ENCODE measurements around the gene HNF1B.
A peak's percentile ranks its signal among the peaks of the same experiment; 100 is the strongest.

The HNF1B gene

DNA sequence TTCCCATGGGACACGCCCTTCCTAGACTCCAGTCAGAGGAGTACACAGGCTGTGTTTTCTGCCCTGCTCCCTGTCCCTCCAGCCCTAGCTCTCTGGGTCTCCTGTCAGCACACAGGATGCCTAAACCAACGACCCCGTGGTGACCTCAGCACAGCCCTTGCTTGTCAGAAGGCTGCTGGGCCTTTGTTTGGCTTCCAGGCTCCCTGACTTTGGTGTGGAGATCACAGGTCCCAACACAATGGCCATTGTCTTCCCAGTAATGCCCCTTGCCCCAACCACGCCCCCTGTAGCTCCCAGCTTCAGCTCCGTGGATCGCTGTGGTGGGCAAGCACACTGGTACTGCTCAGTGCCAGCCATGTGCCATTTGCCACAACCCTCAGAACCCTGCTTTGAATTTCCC, 15.0 kb downstream of the HNF1B start:
- ChIA-PET POLR2A (no interaction called here), CTCF (no interaction called here)
- TF ChIP-seq SUZ12 (IDR thresholded peaks at IDR 0.05) (no peak), FOXA1 (IDR thresholded peaks at IDR 0.05) (no peak), TARDBP (IDR thresholded peaks at IDR 0.05) (no peak), L3MBTL2 (conservative IDR thresholded peaks at IDR 0.05) (no peak), ARNT (IDR thresholded peaks at IDR 0.05) (no peak), NFRKB (IDR thresholded peaks at IDR 0.05) (no peak), LEF1 (IDR thresholded peaks at IDR 0.05; ENCODE audit: borderline replicate concordance) (no peak), ZNF384 (IDR thresholded peaks at IDR 0.05) (no peak), HDGF (IDR thresholded peaks at IDR 0.05; ENCODE audit: borderline replicate concordance) (no peak), FOXK2 (IDR thresholded peaks at IDR 0.05) (no peak), CTBP1 (IDR thresholded peaks at IDR 0.05; ENCODE audit: borderline replicate concordance) (no peak), FOXM1 (IDR thresholded peaks at IDR 0.05; ENCODE audit: borderline replicate concordance) (no peak), SP1 (IDR thresholded peaks at IDR 0.05) (no peak), BHLHE40 (IDR thresholded peaks at IDR 0.05; ENCODE audit: borderline replicate concordance) (no peak), ELF4 (IDR thresholded peaks at IDR 0.05) (no peak)
- TF ChIP-seq, protein P1, sequence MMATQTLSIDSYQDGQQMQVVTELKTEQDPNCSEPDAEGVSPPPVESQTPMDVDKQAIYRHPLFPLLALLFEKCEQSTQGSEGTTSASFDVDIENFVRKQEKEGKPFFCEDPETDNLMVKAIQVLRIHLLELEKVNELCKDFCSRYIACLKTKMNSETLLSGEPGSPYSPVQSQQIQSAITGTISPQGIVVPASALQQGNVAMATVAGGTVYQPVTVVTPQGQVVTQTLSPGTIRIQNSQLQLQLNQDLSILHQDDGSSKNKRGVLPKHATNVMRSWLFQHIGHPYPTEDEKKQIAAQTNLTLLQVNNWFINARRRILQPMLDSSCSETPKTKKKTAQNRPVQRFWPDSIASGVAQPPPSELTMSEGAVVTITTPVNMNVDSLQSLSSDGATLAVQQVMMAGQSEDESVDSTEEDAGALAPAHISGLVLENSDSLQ (IDR thresholded peaks at IDR 0.05), result no peak
- no peak for DNase-seq (ENCODE audit: extremely low spot score)

DNA sequence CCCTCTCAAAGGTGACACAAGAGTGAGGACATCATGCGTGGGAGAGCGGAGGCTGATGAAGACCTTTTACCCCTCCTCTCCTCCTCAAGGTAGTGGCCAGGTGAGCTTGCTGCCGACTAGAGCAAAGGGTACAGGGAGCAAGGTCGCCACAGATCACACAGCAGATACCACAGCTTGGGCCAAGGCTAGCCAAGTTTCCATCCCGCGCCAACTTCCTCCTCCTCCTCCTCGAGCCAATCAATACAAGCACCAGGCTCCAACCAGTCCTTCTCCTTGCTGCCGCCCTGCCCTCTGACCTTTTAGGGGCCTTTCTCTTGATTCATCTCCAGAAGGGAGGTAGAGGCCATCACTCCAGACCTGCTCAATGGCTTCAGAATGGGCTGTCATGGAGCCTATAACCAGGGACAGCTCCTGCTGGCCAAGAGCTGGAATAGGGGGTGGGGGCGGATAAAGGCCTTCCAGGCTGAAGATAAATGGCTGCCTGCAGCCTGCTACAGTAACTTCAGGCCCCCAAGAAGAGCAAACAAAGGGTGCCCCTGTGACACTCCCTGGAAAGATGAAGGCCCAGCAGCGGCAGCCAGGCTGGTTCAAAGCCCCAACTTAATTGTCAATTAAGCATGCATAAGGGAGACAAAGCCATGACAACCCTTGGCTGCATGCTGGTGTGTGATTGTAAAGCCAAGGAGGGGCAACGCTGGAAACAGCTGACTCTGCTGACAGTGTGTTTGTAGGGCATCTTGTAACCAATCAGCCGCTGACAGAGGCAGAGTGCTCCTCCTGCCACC, 17.8 kb downstream of the HNF1B start:
- TF ChIP-seq ELF4 (IDR thresholded peaks at IDR 0.05) (no peak), HDGF (IDR thresholded peaks at IDR 0.05; ENCODE audit: borderline replicate concordance) (no peak), SUZ12 (IDR thresholded peaks at IDR 0.05) (no peak), LEF1 (IDR thresholded peaks at IDR 0.05; ENCODE audit: borderline replicate concordance) (no peak), NFRKB (IDR thresholded peaks at IDR 0.05) (no peak), BHLHE40 (IDR thresholded peaks at IDR 0.05; ENCODE audit: borderline replicate concordance) (no peak)
- TF ChIP-seq, protein P1 (IDR thresholded peaks at IDR 0.05), result no peak
- DNase-seq (ENCODE audit: extremely low spot score), result no peak
- ChIA-PET POLR2A (interaction anchor here (1.2 kb wide), 1 partner anchor 83 kb away, joined by 3 read pairs; no protein-coding TSS in a partner anchor), CTCF (no interaction called here)

DNA sequence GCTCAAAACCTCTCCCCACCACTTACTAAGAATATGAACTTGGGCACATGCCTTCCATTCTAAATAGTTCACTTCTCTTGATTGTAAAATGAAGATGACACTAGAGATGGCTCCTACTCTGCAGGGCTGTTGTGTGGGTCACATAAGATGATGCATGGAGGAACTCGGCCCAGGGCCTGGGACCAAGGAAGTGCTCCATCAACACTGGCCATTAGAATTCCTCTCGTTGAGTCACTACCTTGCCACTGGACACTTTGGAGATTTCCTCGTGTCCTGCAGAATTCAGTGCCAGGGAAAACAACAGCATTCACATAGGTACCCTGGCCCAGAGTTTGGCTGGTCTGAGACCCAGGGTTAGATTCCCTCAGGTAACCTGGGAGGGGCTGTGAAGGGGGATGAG, 18.6 kb downstream of the HNF1B start:
- TF ChIP-seq ZNF384 (IDR thresholded peaks at IDR 0.05) (no peak), FOXA1 (IDR thresholded peaks at IDR 0.05) (no peak), SP1 (IDR thresholded peaks at IDR 0.05) (no peak), LEF1 (IDR thresholded peaks at IDR 0.05; ENCODE audit: borderline replicate concordance) (no peak), L3MBTL2 (conservative IDR thresholded peaks at IDR 0.05) (no peak), CTBP1 (IDR thresholded peaks at IDR 0.05; ENCODE audit: borderline replicate concordance) (no peak), TARDBP (IDR thresholded peaks at IDR 0.05) (no peak), FOXK2 (IDR thresholded peaks at IDR 0.05) (no peak), ELF4 (IDR thresholded peaks at IDR 0.05) (no peak), BHLHE40 (IDR thresholded peaks at IDR 0.05; ENCODE audit: borderline replicate concordance) (no peak), ARNT (IDR thresholded peaks at IDR 0.05) (no peak), SUZ12 (IDR thresholded peaks at IDR 0.05) (no peak), NFRKB (IDR thresholded peaks at IDR 0.05) (no peak), FOXM1 (IDR thresholded peaks at IDR 0.05; ENCODE audit: borderline replicate concordance) (no peak)
- TF ChIP-seq, protein P1 (IDR thresholded peaks at IDR 0.05), result no peak
- DNase-seq (ENCODE audit: extremely low spot score), result no peak
- POLR2A ChIA-PET, result no interaction called here
- CTCF ChIA-PET, result no interaction called here

DNA sequence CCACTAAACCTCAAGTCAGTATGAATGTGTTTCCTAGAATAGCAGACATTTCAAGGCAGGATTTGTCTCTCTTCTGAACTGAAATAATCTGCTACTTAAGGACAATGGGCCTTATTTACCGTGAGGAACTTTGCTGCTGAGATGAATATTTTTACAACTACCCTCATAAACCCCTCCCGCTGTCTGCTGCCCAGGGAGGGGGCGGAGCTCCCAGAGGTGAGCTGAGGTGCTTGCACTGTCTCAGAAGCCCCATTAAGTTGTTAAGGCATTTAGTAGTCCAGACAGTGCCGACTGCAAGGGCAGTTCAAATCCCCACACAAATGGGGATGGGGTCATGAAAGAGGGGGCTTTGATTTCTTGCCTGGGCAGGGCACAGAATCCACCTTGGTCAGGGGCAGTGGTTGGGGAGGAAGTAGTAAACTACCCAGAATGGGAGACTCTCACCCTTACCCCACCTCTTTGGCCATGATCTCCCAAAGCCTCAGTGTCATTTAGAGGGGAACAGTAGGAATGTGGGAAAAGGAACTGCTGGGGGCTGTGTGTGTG, 19.2 kb downstream of the HNF1B start:
- TF ChIP-seq ELF4 (IDR thresholded peaks at IDR 0.05) (no peak), L3MBTL2 (conservative IDR thresholded peaks at IDR 0.05) (no peak), ZNF384 (IDR thresholded peaks at IDR 0.05) (no peak), SP1 (IDR thresholded peaks at IDR 0.05) (no peak), LEF1 (IDR thresholded peaks at IDR 0.05; ENCODE audit: borderline replicate concordance) (no peak), NFRKB (IDR thresholded peaks at IDR 0.05) (no peak), FOXM1 (IDR thresholded peaks at IDR 0.05; ENCODE audit: borderline replicate concordance) (no peak), TARDBP (IDR thresholded peaks at IDR 0.05) (no peak), ARNT (IDR thresholded peaks at IDR 0.05) (no peak), CTBP1 (IDR thresholded peaks at IDR 0.05; ENCODE audit: borderline replicate concordance) (no peak), FOXA1 (IDR thresholded peaks at IDR 0.05) (no peak), FOXK2 (IDR thresholded peaks at IDR 0.05) (no peak), BHLHE40 (IDR thresholded peaks at IDR 0.05; ENCODE audit: borderline replicate concordance) (no peak), HDGF (IDR thresholded peaks at IDR 0.05; ENCODE audit: borderline replicate concordance) (no peak), SUZ12 (IDR thresholded peaks at IDR 0.05) (no peak)
- TF ChIP-seq, protein P1 (IDR thresholded peaks at IDR 0.05), result no peak
- POLR2A ChIA-PET, result no interaction called here
- CTCF ChIA-PET, result interaction anchor here (0.8 kb wide), 1 partner anchor 634 kb away, joined by 4 read pairs; no protein-coding TSS in a partner anchor
- DNase-seq (ENCODE audit: extremely low spot score), result peak; percentile 12

DNA sequence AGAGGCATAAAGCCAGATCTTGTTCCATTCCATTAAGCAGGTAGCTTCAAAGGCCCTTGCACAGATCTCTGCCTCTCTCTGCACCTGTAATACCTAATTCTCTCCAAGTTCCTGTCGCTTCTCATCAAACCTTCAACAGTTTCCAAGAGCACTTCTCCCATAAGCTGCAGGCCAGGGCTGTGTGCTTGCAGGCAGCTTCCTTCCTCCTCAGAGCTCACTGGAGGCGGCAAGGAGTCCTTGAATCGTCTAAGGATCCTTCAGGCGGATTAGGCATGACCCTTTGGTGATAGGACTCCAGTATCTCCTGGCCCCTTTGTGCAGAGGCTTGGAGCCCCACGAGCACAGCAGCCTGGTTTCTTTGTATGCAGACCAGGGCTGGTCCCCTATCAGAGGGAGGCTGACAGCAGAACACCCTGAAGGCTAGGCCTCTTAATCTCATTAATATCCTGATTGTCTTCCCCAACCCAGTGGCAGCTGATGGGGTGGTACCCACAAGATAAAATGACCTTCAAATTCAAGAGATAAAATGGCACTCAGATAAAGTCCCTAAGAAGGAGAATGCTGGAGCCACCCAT, 19.8 kb downstream of the HNF1B start:
- DNase-seq (ENCODE audit: extremely low spot score), result no peak
- TF ChIP-seq SUZ12 (IDR thresholded peaks at IDR 0.05), result no peak
- no peak for TF ChIP-seq ARNT (IDR thresholded peaks at IDR 0.05)
- no peak for TF ChIP-seq BHLHE40 (IDR thresholded peaks at IDR 0.05; ENCODE audit: borderline replicate concordance)
- TF ChIP-seq CTBP1 (IDR thresholded peaks at IDR 0.05; ENCODE audit: borderline replicate concordance), result no peak
- no peak for TF ChIP-seq LEF1 (IDR thresholded peaks at IDR 0.05; ENCODE audit: borderline replicate concordance)
- no peak for TF ChIP-seq FOXK2 (IDR thresholded peaks at IDR 0.05)
- TF ChIP-seq SP1 (IDR thresholded peaks at IDR 0.05), result no peak
- TF ChIP-seq ELF4 (IDR thresholded peaks at IDR 0.05), result no peak
- ChIA-PET POLR2A (no interaction called here), CTCF (interaction anchor here (0.8 kb wide), 1 partner anchor 635 kb away, joined by 4 read pairs; no protein-coding TSS in a partner anchor)

Data from HEK293T (cell line).